ENCODE data around the gene HOXB4.

DNA sequence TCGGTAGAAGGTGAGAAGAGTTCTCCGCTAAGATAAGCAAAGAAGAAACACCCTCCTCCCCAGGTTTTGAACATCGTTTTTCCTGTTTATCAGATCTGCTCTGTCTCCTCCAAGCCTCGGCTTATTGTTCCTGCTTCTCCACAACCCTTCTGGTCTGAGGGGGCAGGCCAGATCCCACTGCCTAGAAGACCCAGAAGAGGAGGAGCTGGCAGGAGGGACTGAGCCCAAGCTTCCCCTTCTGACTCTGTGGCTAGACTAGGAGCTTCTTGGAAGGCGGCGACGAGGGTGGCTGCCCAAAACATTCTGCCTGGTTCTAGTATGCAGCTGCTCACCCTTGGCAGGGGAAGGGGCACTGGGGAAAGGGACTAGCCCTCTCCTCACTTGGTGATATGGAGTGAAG, 20.6 kb upstream of the HOXB4 start:
- TF ChIP-seq POLR2A (IDR thresholded peaks at IDR 0.05), result no peak
- TF ChIP-seq, protein P1, sequence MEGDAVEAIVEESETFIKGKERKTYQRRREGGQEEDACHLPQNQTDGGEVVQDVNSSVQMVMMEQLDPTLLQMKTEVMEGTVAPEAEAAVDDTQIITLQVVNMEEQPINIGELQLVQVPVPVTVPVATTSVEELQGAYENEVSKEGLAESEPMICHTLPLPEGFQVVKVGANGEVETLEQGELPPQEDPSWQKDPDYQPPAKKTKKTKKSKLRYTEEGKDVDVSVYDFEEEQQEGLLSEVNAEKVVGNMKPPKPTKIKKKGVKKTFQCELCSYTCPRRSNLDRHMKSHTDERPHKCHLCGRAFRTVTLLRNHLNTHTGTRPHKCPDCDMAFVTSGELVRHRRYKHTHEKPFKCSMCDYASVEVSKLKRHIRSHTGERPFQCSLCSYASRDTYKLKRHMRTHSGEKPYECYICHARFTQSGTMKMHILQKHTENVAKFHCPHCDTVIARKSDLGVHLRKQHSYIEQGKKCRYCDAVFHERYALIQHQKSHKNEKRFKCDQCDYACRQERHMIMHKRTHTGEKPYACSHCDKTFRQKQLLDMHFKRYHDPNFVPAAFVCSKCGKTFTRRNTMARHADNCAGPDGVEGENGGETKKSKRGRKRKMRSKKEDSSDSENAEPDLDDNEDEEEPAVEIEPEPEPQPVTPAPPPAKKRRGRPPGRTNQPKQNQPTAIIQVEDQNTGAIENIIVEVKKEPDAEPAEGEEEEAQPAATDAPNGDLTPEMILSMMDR (IDR thresholded peaks at IDR 0.05), result no peak

Data from adrenal gland (tissue), 5 donors.